H1 (cell line): ENCODE measurements around the gene JTB. TPM values are rescaled to one million over a fixed set of nuclear protein-coding genes. Genes with fewer than 3 reads are reported as not detected.

ENCODE experiments used
- CHD2 ChIP-seq: IDR thresholded peaks from 2 replicates; pipeline ENCODE4 v1.6.1; 2012; ENCODE audit warnings: low read length, improper control_type of control experiment
- CHD7 ChIP-seq: fragments of 300-600 bp; sonication (generic); IDR thresholded peaks from 2 replicates; pipeline ENCODE4 v1.7.1; 2012; ENCODE audit warnings: low read length, moderate library complexity, mild to moderate bottlenecking, inconsistent platforms; ENCODE audit not compliant: insufficient replicate concordance
- EP300 ChIP-seq, 2 experiments: IDR thresholded peaks; 1 replicate in 1 of 2; 2 replicates in 1 of 2; pipeline ENCODE4 v1.6.1; 2011 to 2012; ENCODE audit warnings: low read depth in 2 of 2, low read length in 2 of 2, mild to moderate bottlenecking in 2 of 2, borderline replicate concordance in 1 of 2, inconsistent platforms in 1 of 2, moderate library complexity in 1 of 2
- KDM4A ChIP-seq: IDR thresholded peaks from one replicate; pipeline ENCODE4 v1.7.1; 2012; ENCODE audit warnings: low read depth, mild to moderate bottlenecking, moderate library complexity, low read length, inconsistent platforms; ENCODE audit not compliant: severe bottlenecking
- NANOG ChIP-seq: IDR thresholded peaks from 2 replicates; pipeline ENCODE4 v1.6.1; 2011; ENCODE audit warnings: low read length, low read depth, mild to moderate bottlenecking, inconsistent platforms; ENCODE audit not compliant: insufficient read depth, poor library complexity, severe bottlenecking
- POLR2A ChIP-seq, 2 experiments: IDR thresholded peaks; 1 replicate in 1 of 2; 2 replicates in 1 of 2; pipeline ENCODE4 v1.6.1; 2011; ENCODE audit warnings: low read depth in 2 of 2, low read length in 2 of 2, mild to moderate bottlenecking in 2 of 2; ENCODE audit errors: control extremely low read depth in 1 of 2
- SIN3A ChIP-seq, 2 experiments: IDR thresholded peaks in 1 of 2; conservative IDR thresholded peaks in 1 of 2; 2 replicates each; pipeline ENCODE4 v1.6.1; 2011 to 2012; ENCODE audit warnings: low read length in 2 of 2, improper control_type of control experiment in 1 of 2, low read depth in 1 of 2, mild to moderate bottlenecking in 1 of 2
- SP4 ChIP-seq: IDR thresholded peaks from 2 replicates; pipeline ENCODE4 v1.6.1; 2012; ENCODE audit warnings: low read length, inconsistent platforms
- SRF ChIP-seq: IDR thresholded peaks from 2 replicates; pipeline ENCODE4 v1.6.1; 2011; ENCODE audit warnings: mild to moderate bottlenecking, low read depth, low read length, moderate library complexity
- TAF1 ChIP-seq: IDR thresholded peaks from 2 replicates; pipeline ENCODE4 v1.6.1; 2011; ENCODE audit warnings: mild to moderate bottlenecking, low read depth, low read length
- polyA plus RNA-seq, 7 experiments: library from polyadenylated mRNA; depleted of rRNA in 3 of 7; stranded (reverse) in 5 of 7; unstranded in 2 of 7; fragments of >200 nt in 5 of 7; fragments of 200-250 nt in 2 of 7; gene quantifications; 1 replicate in 5 of 7; 2 replicates in 1 of 7; 4 replicates in 1 of 7; pipeline versions ENCODE4 v1.2.1 to v1.2.3, GENCODE V29; 2011 to 2013; ENCODE audit warnings: missing spikeins in 2 of 7, mixed read lengths in 2 of 7
- total RNA-seq: library from RNA; stranded (reverse); fragmentation: NEBNext Ultra II Directional; extraction: Animal tissue kit (Norgen Biotek cat#: 25700); gene quantifications from 2 replicates; pipeline ENCODE4 v1.2.1, GENCODE V29; 2021

Gene JTB
- total and polyA plus RNA-seq, 2 of the 8 experiments (the other 6 are each of a cell fraction or from before 2014, with no cell fraction given), result 91.1 to 122 TPM

DNA sequence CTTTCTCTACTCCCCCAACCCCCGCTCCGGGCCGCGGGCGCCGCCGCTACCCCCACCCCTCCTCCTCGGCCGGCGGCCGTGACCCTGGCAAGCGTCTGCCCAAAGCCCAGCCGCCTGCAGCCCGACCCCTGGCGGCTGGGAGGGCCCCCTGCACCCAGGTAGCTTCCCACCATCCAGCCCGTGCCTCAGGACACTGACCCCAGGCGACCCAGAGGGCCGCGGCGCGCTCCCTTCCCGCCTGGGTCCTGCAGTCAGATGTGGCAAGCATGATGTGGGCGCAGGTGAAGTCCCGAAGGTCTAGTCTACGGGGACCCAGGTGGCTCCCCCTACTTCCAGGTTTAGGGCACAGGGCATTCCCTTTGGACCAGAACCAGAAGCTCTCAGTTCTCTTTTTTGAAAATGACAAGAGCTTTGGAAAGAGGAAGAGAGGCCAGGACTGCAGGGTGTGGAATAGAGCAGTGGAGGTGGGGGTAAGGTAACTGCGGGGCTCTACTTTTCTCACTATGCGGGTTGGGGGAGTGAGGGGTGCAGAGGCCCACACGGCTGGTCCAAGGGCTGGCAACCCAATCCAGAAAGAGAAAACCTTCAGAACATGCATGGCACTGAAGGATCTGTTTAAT lies 30.7 kb downstream of the JTB start, which contains the start of gene DENND4B (continued):
- TF ChIP-seq CHD7 (no peak), NANOG (peak; percentile 30), SP4 (no peak; the same call in 1 of the 2 replicates), POLR2A (IDR thresholded peaks at IDR 0.05; ENCODE audit: control extremely low read depth in 1 of 2, low read depth in 2 of 2, low read length in 2 of 2) (no peak), SRF (no peak), TAF1 (peak; percentile 59), CHD2 (peak; percentile 54; the same call in 1 of the 2 replicates), KDM4A (no peak), EP300 (IDR thresholded peaks at IDR 0.05; ENCODE audit: borderline replicate concordance in 1 of 2, low read depth in 2 of 2, low read length in 2 of 2) (peak in 1 of 2 experiments; percentile 50; a peak in 1 of 3 replicates), SIN3A (conservative IDR thresholded peaks at IDR 0.05 in 1 of 2, IDR thresholded peaks at IDR 0.05 in 1 of 2; ENCODE audit: low read depth in 1 of 2, low read length in 2 of 2) (peak in 1 of 2 experiments; percentile 82; a peak in 2 of 4 replicates)
